Adrenal gland (tissue), 12 donors: Measurements from ENCODE around the gene LIN7B. TPM values are rescaled to one million over a fixed set of nuclear protein-coding genes. Genes with fewer than 3 reads are reported as not detected.

ENCODE experiments used
- DNase-seq, 7 donors: peaks; one replicate each; pipeline ENCODE4 v3.0.0-alpha.2; 2019 to 2020
- H3K27ac ChIP-seq, 5 donors: fragments of 200-600 bp; sonication (generic) in 4 of 5; 1 replicate in 3 of 5; 2 replicates in 2 of 5; pipeline versions ENCODE4 v1.5.1 to v1.8.0; 2016 to 2020; ENCODE audit warnings: mild to moderate bottlenecking in 1 of 5
- H3K27me3 ChIP-seq: fragments of 200-600 bp; 2 replicates; pipeline ENCODE4 v1.8.0; 2021
- H3K36me3 ChIP-seq, 2 donors: fragments of 200-600 bp; replicated peaks in 1 of 2; 1 replicate in 1 of 2; 2 replicates in 1 of 2; pipeline versions ENCODE4 v1.5.1 to v1.8.0; 2018 to 2022
- H3K4me1 ChIP-seq, 2 donors: fragments of 200-600 bp; replicated peaks in 1 of 2; 1 replicate in 1 of 2; 2 replicates in 1 of 2; pipeline versions ENCODE4 v1.5.1 to v1.8.0; 2018 to 2021
- H3K4me3 ChIP-seq, 4 donors: fragments of 200-600 bp; sonication (generic) in 3 of 4; one replicate each; pipeline ENCODE4 v1.5.1; 2016 to 2018
- H3K9me3 ChIP-seq, 3 donors: fragments of 200-600 bp; sonication (generic) in 1 of 3; replicated peaks in 1 of 3; 1 replicate in 2 of 3; 2 replicates in 1 of 3; pipeline versions ENCODE4 v1.5.1 to v1.8.0; 2016 to 2021
- CTCF ChIP-seq, 6 experiments: fragments of 450-650 bp in 4 of 6; fragments of 200-600 bp in 2 of 6; sonication (generic) in 1 of 6; IDR thresholded peaks; 1 replicate in 5 of 6; 2 replicates in 1 of 6; pipeline versions ENCODE4 v1.5.1 to v1.8.0; 2016 to 2021; ENCODE audit warnings: antibody characterized with exemption in 6 of 6, mild to moderate bottlenecking in 2 of 6, moderate library complexity in 1 of 6
- POLR2A ChIP-seq, 2 donors: fragments of 450-650 bp; IDR thresholded peaks; one replicate each; pipeline ENCODE4 v1.6.1; 2017; ENCODE audit warnings: antibody characterized with exemption in 2 of 2, mild to moderate bottlenecking in 2 of 2, moderate library complexity in 1 of 2
- WGBS, 4 donors: extraction: QIAGEN DNeasy Blood & Tissue Kit in 2 of 4; methylation state at CpG; one replicate each; pipeline versions ENCODE4 v1.1.5 to v1.1.7; 2013 to 2017; 5-methylcytosine and 5-hydroxymethylcytosine counted together
- intact Hi-C, 2 donors: fragments of 100-400 bp; cut with DNase I; formaldehyde crosslinking; loops; one replicate each; pipeline versions ENCODE4 v1.14.1 to v1.15.0; 2022 to 2023
- polyA plus RNA-seq, 3 donors: library from polyadenylated mRNA; stranded (reverse); fragments of 200-250 nt in 2 of 3; fragments of 350-450 nt in 1 of 3; fragmentation: Illumina TruSeq in 1 of 3; extraction: RNeasy Lipid Tissue Mini Kit (QIAGEN cat#74804) in 1 of 3; gene quantifications; one replicate each; pipeline ENCODE4 v1.2.3, GENCODE V29; 2013 to 2014
- total RNA-seq, 9 donors: library from RNA; depleted of rRNA in 4 of 9; stranded (reverse); fragments of >200 nt in 4 of 9; fragments of 120-200 nt in 1 of 9; fragmentation: NEBNext Ultra II Directional in 1 of 9; extraction: Animal tissue kit (Norgen Biotek cat#: 25700) in 1 of 9; gene quantifications; one replicate each; pipeline versions ENCODE4 v1.1.0 to v1.2.4, GENCODE V29; 2013 to 2023
- donor health status: healthy with polysubstance abuse.
- donor health status: Bipolar disorder and iron deficiency.
- donor health status: DM: yes; HTN: yes; CAD: no.
- donor health status: DM: no; HTN: no; CAD: no.
- donor health status: DM: no; HTN: no; CAD: no.
- donor health status: DM: yes; HTN: yes; CAD: no.

LIN7B gene
- total and polyA plus RNA-seq, 12 donors: 4.4 to 35.2 (median 11.1) TPM

- 93 to 95% (median 95%) methylated on average over 3 to 6 of the region's 6 CpGs for WGBS, 4 donors
- Histone ChIP-seq H3K4me1 (peaks cover 13 to 22% of the 10 kb centered on the region in 2 donors), H3K27me3 (no peaks in the 10 kb centered on the region), H3K27ac (no peak overlapping the region), H3K9me3 (no peaks in the 10 kb centered on the region), H3K36me3 (no peaks in the 10 kb centered on the region), H3K4me3 (no peak overlapping the region)
- TF ChIP-seq CTCF (IDR thresholded peaks at IDR 0.05) (no peak), POLR2A (IDR thresholded peaks at IDR 0.05) (no peak)
- intact Hi-C loops: loop anchor here in 1 of 2 donors (5.0 kb wide), 1 partner anchor 43 kb away; no protein-coding TSS in a partner anchor
- no peak for DNase-seq
These were observed 40.1 kb downstream of the LIN7B start for GRCh38 chr19:49154279-49154678.

GRCh38 chr19:49155005-49155819, 41.0 kb downstream of the LIN7B start, which contains the start of gene HRC:
Gene HRC, minus strand, starts transcription at chr19:49155396. Its CDS starts 159 bp downstream, at chr19:49155237.
- peaks cover 13 to 22% of the 10 kb centered on the region in 2 donors for H3K4me1 ChIP-seq
- WGBS, 4 donors: 64 to 72% (median 65%) methylated on average over 17 to 19 of the region's 19 CpGs

GRCh38 chr19:49155820-49156346, 41.7 kb downstream of the LIN7B start:
- H3K4me3 ChIP-seq: no peak overlapping the region
- peak overlapping the region in 2 of 5 donors; percentile 36 to 41 for H3K27ac ChIP-seq
- TF ChIP-seq CTCF (IDR thresholded peaks at IDR 0.05): no peak
- TF ChIP-seq POLR2A (IDR thresholded peaks at IDR 0.05): no peak
- H3K36me3 ChIP-seq: no peaks in the 10 kb centered on the region
- DNase-seq: no peak
- no peaks in the 10 kb centered on the region for H3K27me3 ChIP-seq
- intact Hi-C loops: loop anchor here in 1 of 2 donors (5.0 kb wide), 1 partner anchor 79 kb away; no protein-coding TSS in a partner anchor
- 33 to 45% (median 40%) methylated on average over 4 of the region's 4 CpGs for WGBS, 4 donors
- H3K4me1 ChIP-seq: peaks cover 13 to 20% of the 10 kb centered on the region in 2 donors
- H3K9me3 ChIP-seq: no peaks in the 10 kb centered on the region

More at GRCh38 chr19:49155005-49155819, 41.0 kb downstream of the LIN7B start, which contains the start of gene HRC:
- Histone ChIP-seq H3K36me3 (no peaks in the 10 kb centered on the region), H3K4me3 (no peak within 1 kb of the TSS), H3K9me3 (no peaks in the 10 kb centered on the region), H3K27me3 (no peaks in the 10 kb centered on the region), H3K27ac (peak within 1 kb of the TSS in 2 of 5 donors; percentile 38 to 41)
- TF ChIP-seq POLR2A (IDR thresholded peaks at IDR 0.05) (no peak), CTCF (IDR thresholded peaks at IDR 0.05) (no peak)
- DNase-seq: no peak
- intact Hi-C loops: loop anchor here in 1 of 2 donors (5.0 kb wide), 1 partner anchor 78 kb away; no protein-coding TSS in a partner anchor
